GM23338 (cell line): ENCODE results near the gene POLR1A. TPM values are rescaled to one million over a fixed set of nuclear protein-coding genes. Genes with fewer than 3 reads are reported as not detected.

Source experiments
- ATAC-seq: fragments of 200-7000 bp; cut with Tn5 transposase; 3 replicates; pipeline ENCODE4 v1.9.1; 2020
- DNase-seq: peaks from one replicate; pipeline ENCODE4 v3.0.0-alpha.2; 2015; ENCODE audit warnings: low spot score
- H2AFZ ChIP-seq: fragments of 200-600 bp; sonication (generic); 2 replicates; pipeline ENCODE4 v1.8.0; 2016; ENCODE audit warnings: antibody characterized with exemption, mild to moderate bottlenecking, moderate library complexity
- H3F3A ChIP-seq: fragments of 200-600 bp; sonication (generic); replicated peaks from 2 replicates; pipeline ENCODE4 v1.8.0; 2017; ENCODE audit warnings: antibody characterized with exemption, mixed run types, low read depth
- H3K27ac ChIP-seq: fragments of 200-600 bp; sonication (generic); 2 replicates; pipeline ENCODE4 v1.6.1; 2016; ENCODE audit warnings: low read depth
- H3K27me3 ChIP-seq: fragments of 200-600 bp; sonication (generic); 2 replicates; pipeline ENCODE4 v1.8.0; 2016; ENCODE audit warnings: mild to moderate bottlenecking, mixed run types, moderate library complexity; ENCODE audit not compliant: insufficient read depth
- H3K36me3 ChIP-seq: fragments of 200-600 bp; sonication (generic); 2 replicates; pipeline ENCODE4 v1.8.0; 2016; ENCODE audit warnings: mild to moderate bottlenecking; ENCODE audit not compliant: insufficient read depth
- H3K4me1 ChIP-seq: fragments of 200-600 bp; sonication (generic); 2 replicates; pipeline ENCODE4 v1.8.0; 2016; ENCODE audit warnings: mild to moderate bottlenecking, moderate library complexity; ENCODE audit not compliant: insufficient read depth
- H3K4me2 ChIP-seq: fragments of 200-600 bp; sonication (generic); 2 replicates; pipeline ENCODE4 v1.7.1; 2017; ENCODE audit warnings: mixed run types
- H3K4me3 ChIP-seq: fragments of 200-600 bp; sonication (generic); 2 replicates; pipeline ENCODE4 v1.6.1; 2016; ENCODE audit warnings: mixed run types
- H3K79me2 ChIP-seq: fragments of 200-600 bp; sonication (generic); replicated peaks from 2 replicates; pipeline ENCODE4 v1.8.0; 2017; ENCODE audit warnings: mild to moderate bottlenecking; ENCODE audit not compliant: insufficient read depth
- H3K9me2 ChIP-seq: fragments of 200-600 bp; sonication (generic); 2 replicates; pipeline ENCODE4 v1.8.0; 2017; ENCODE audit not compliant: insufficient read depth
- H4K20me1 ChIP-seq: fragments of 200-600 bp; sonication (generic); replicated peaks from 2 replicates; pipeline ENCODE4 v1.8.0; 2017; ENCODE audit warnings: mild to moderate bottlenecking; ENCODE audit not compliant: insufficient read depth
- H3K27ac Mint-ChIP-seq: 2 replicates; pipeline ENCODE4 v1.8.0; 2020; ENCODE audit warnings: inconsistent platforms, mild to moderate bottlenecking, moderate library complexity, mixed read lengths
- H3K27me3 Mint-ChIP-seq: 3 replicates; pipeline ENCODE4 v1.8.0; 2022; ENCODE audit warnings: low read depth, mild to moderate bottlenecking, moderate library complexity, mixed read lengths, inconsistent platforms; ENCODE audit not compliant: insufficient read depth, poor library complexity
- H3K36me3 Mint-ChIP-seq: 3 replicates; pipeline ENCODE4 v1.8.0; 2021; ENCODE audit warnings: low read depth, mild to moderate bottlenecking, inconsistent platforms, moderate library complexity, mixed read lengths
- H3K4me1 Mint-ChIP-seq: 3 replicates; pipeline ENCODE4 v1.8.0; 2020; ENCODE audit warnings: mild to moderate bottlenecking, inconsistent platforms, mixed read lengths
- H3K4me3 Mint-ChIP-seq: 3 replicates; pipeline ENCODE4 v1.8.0; 2021; ENCODE audit warnings: moderate library complexity, mild to moderate bottlenecking, inconsistent platforms, mixed read lengths
- H3K9me3 Mint-ChIP-seq: 3 replicates; pipeline ENCODE4 v1.8.0; 2020; ENCODE audit warnings: moderate library complexity, mild to moderate bottlenecking, inconsistent platforms, mixed read lengths
- CREB1 ChIP-seq: fragments of 250-450 bp; sonication (Bioruptor Pico); IDR thresholded peaks from 2 replicates; pipeline ENCODE4 v1.5.0; 2020; ENCODE audit warnings: low read depth, mild to moderate bottlenecking, moderate library complexity
- EZH2 ChIP-seq: fragments of 200-600 bp; sonication (generic); IDR thresholded peaks from one replicate; pipeline ENCODE4 v1.8.0; 2017; ENCODE audit warnings: antibody characterized with exemption, mild to moderate bottlenecking, low read depth; ENCODE audit not compliant: unreplicated experiment
- EZH2phosphoT487 ChIP-seq: fragments of 200-600 bp; sonication (generic); IDR thresholded peaks from one replicate; pipeline ENCODE4 v1.8.1; 2018; ENCODE audit warnings: antibody characterized with exemption; ENCODE audit not compliant: unreplicated experiment
- JUNB ChIP-seq: IDR thresholded peaks from one replicate; pipeline ENCODE4 v1.6.1; 2016; ENCODE audit warnings: antibody characterized with exemption; ENCODE audit not compliant: unreplicated experiment
- NANOG ChIP-seq: IDR thresholded peaks from 2 replicates; pipeline ENCODE4 v1.6.1; 2016; ENCODE audit warnings: antibody characterized with exemption, borderline replicate concordance
- POLR2AphosphoS5 ChIP-seq: IDR thresholded peaks from 2 replicates; pipeline ENCODE4 v1.6.1; 2016; ENCODE audit warnings: antibody characterized with exemption, low read depth
- STAT1 ChIP-seq: IDR thresholded peaks from one replicate; pipeline ENCODE4 v1.6.1; 2016; ENCODE audit warnings: antibody characterized with exemption; ENCODE audit not compliant: unreplicated experiment
- ZNF114 ChIP-seq: fragments of 250-450 bp; sonication (Bioruptor Pico); IDR thresholded peaks from 2 replicates; pipeline ENCODE4 v1.5.0; 2020; ENCODE audit warnings: mild to moderate bottlenecking, moderate library complexity
- ZNF331 ChIP-seq: fragments of 250-450 bp; sonication (Bioruptor Pico); IDR thresholded peaks from 2 replicates; pipeline ENCODE4 v1.5.0; 2020; ENCODE audit warnings: low read depth, mild to moderate bottlenecking, moderate library complexity
- polyA plus RNA-seq: library from polyadenylated mRNA; unstranded; fragments of >200 nt; fragmentation: Nextera tagmentation; extraction: Ambion mirVana; gene quantifications from 2 replicates; pipeline ENCODE4 v1.2.1, GENCODE V29; 2016
- total RNA-seq: library from RNA; depleted of rRNA; stranded (reverse); fragments of >200 nt; shearing (Covaris generic); gene quantifications from 2 replicates; pipeline ENCODE4 v1.2.3, GENCODE V29; 2014
- TF ChIP-seq, protein P1 (sequence below): fragments of 250-450 bp; sonication (Bioruptor Pico); IDR thresholded peaks from 2 replicates; pipeline ENCODE4 v1.5.0; 2020; ENCODE audit warnings: mild to moderate bottlenecking, moderate library complexity
- TF ChIP-seq, protein P2 (sequence below): IDR thresholded peaks from one replicate; pipeline ENCODE4 v1.6.1; 2018; ENCODE audit warnings: antibody characterized with exemption; ENCODE audit not compliant: unreplicated experiment
- TF ChIP-seq, protein P3 (sequence below): IDR thresholded peaks from 2 replicates; pipeline ENCODE4 v1.6.1; 2016; ENCODE audit warnings: antibody characterized with exemption
- TF ChIP-seq, protein P4 (sequence below), 2 experiments: fragments of 200-600 bp in 1 of 2; sonication (generic) in 1 of 2; conservative IDR thresholded peaks; 2 replicates each; pipeline versions ENCODE4 v1.5.1 to v1.6.1; 2016 to 2017; ENCODE audit warnings: antibody characterized with exemption in 2 of 2, low read depth in 2 of 2, mild to moderate bottlenecking in 2 of 2, moderate library complexity in 1 of 2

Gene POLR1A
- total and polyA plus RNA-seq, 2 experiments from 2014 or later = 13.8 to 43.2 TPM

DNA sequence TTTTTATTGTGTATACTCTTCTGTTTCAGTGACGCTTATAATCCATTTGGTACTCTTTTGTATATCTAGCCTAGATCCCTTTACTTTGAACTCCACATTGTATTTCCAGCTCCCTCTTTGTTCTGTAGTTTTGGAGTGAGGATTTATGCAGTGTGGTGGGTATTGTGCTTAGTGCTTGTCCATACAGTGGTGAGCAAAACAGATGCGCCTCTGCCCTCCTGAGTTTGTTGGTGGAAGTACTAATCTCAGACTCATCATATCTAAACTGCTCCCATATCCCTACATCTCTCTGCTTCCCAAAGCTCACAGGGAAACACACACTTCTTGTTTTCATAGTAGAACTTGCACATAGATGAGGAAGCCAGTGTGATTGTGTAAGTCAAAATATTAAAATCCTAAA, 12.4 kb upstream of the POLR1A start:
- Histone ChIP-seq H3K4me3 (no peak overlapping the region), H2AFZ (no peak overlapping the region), H3K36me3 (peaks cover 76% of the 10 kb centered on the region), H4K20me1 (peaks cover 26% of the 10 kb centered on the region), H3K27me3 (no peaks in the 10 kb centered on the region), H3K9me2 (no peaks in the 10 kb centered on the region), H3K27ac (no peak overlapping the region), H3K4me1 (peaks cover 15% of the 10 kb centered on the region; the same call in 1 of the 2 replicates), H3F3A (no peaks in the 10 kb centered on the region), H3K4me2 (no peak overlapping the region), H3K79me2 (peaks cover 45% of the 10 kb centered on the region)
- no peak for TF ChIP-seq CREB1 (CRISPR knock-in tag)
- TF ChIP-seq, protein P1, sequence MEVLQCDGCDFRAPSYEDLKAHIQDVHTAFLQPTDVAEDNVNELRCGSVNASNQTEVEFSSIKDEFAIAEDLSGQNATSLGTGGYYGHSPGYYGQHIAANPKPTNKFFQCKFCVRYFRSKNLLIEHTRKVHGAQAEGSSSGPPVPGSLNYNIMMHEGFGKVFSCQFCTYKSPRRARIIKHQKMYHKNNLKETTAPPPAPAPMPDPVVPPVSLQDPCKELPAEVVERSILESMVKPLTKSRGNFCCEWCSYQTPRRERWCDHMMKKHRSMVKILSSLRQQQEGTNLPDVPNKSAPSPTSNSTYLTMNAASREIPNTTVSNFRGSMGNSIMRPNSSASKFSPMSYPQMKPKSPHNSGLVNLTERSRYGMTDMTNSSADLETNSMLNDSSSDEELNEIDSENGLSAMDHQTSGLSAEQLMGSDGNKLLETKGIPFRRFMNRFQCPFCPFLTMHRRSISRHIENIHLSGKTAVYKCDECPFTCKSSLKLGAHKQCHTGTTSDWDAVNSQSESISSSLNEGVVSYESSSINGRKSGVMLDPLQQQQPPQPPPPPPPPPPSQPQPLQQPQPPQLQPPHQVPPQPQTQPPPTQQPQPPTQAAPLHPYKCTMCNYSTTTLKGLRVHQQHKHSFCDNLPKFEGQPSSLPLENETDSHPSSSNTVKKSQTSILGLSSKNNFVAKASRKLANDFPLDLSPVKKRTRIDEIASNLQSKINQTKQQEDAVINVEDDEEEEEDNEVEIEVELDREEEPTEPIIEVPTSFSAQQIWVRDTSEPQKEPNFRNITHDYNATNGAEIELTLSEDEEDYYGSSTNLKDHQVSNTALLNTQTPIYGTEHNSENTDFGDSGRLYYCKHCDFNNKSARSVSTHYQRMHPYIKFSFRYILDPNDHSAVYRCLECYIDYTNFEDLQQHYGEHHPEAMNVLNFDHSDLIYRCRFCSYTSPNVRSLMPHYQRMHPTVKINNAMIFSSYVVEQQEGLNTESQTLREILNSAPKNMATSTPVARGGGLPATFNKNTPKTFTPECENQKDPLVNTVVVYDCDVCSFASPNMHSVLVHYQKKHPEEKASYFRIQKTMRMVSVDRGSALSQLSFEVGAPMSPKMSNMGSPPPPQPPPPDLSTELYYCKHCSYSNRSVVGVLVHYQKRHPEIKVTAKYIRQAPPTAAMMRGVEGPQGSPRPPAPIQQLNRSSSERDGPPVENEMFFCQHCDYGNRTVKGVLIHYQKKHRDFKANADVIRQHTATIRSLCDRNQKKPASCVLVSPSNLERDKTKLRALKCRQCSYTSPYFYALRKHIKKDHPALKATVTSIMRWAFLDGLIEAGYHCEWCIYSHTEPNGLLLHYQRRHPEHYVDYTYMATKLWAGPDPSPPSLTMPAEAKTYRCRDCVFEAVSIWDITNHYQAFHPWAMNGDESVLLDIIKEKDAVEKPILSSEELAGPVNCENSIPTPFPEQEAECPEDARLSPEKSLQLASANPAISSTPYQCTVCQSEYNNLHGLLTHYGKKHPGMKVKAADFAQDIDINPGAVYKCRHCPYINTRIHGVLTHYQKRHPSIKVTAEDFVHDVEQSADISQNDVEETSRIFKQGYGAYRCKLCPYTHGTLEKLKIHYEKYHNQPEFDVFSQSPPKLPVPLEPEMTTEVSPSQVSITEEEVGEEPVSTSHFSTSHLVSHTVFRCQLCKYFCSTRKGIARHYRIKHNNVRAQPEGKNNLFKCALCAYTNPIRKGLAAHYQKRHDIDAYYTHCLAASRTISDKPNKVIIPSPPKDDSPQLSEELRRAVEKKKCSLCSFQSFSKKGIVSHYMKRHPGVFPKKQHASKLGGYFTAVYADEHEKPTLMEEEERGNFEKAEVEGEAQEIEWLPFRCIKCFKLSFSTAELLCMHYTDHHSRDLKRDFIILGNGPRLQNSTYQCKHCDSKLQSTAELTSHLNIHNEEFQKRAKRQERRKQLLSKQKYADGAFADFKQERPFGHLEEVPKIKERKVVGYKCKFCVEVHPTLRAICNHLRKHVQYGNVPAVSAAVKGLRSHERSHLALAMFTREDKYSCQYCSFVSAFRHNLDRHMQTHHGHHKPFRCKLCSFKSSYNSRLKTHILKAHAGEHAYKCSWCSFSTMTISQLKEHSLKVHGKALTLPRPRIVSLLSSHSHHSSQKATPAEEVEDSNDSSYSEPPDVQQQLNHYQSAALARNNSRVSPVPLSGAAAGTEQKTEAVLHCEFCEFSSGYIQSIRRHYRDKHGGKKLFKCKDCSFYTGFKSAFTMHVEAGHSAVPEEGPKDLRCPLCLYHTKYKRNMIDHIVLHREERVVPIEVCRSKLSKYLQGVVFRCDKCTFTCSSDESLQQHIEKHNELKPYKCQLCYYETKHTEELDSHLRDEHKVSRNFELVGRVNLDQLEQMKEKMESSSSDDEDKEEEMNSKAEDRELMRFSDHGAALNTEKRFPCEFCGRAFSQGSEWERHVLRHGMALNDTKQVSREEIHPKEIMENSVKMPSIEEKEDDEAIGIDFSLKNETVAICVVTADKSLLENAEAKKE = no peak
- TF ChIP-seq EZH2 = no peak
- TF ChIP-seq ZNF114 (CRISPR knock-in tag) = no peak
- TF ChIP-seq, protein P2, sequence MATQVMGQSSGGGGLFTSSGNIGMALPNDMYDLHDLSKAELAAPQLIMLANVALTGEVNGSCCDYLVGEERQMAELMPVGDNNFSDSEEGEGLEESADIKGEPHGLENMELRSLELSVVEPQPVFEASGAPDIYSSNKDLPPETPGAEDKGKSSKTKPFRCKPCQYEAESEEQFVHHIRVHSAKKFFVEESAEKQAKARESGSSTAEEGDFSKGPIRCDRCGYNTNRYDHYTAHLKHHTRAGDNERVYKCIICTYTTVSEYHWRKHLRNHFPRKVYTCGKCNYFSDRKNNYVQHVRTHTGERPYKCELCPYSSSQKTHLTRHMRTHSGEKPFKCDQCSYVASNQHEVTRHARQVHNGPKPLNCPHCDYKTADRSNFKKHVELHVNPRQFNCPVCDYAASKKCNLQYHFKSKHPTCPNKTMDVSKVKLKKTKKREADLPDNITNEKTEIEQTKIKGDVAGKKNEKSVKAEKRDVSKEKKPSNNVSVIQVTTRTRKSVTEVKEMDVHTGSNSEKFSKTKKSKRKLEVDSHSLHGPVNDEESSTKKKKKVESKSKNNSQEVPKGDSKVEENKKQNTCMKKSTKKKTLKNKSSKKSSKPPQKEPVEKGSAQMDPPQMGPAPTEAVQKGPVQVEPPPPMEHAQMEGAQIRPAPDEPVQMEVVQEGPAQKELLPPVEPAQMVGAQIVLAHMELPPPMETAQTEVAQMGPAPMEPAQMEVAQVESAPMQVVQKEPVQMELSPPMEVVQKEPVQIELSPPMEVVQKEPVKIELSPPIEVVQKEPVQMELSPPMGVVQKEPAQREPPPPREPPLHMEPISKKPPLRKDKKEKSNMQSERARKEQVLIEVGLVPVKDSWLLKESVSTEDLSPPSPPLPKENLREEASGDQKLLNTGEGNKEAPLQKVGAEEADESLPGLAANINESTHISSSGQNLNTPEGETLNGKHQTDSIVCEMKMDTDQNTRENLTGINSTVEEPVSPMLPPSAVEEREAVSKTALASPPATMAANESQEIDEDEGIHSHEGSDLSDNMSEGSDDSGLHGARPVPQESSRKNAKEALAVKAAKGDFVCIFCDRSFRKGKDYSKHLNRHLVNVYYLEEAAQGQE = no peak
- no peak for TF ChIP-seq EZH2phosphoT487
- no peak for TF ChIP-seq NANOG
- TF ChIP-seq, protein P3, sequence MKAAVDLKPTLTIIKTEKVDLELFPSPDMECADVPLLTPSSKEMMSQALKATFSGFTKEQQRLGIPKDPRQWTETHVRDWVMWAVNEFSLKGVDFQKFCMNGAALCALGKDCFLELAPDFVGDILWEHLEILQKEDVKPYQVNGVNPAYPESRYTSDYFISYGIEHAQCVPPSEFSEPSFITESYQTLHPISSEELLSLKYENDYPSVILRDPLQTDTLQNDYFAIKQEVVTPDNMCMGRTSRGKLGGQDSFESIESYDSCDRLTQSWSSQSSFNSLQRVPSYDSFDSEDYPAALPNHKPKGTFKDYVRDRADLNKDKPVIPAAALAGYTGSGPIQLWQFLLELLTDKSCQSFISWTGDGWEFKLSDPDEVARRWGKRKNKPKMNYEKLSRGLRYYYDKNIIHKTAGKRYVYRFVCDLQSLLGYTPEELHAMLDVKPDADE = no peak
- TF ChIP-seq POLR2AphosphoS5 = no peak
- TF ChIP-seq, protein P4, sequence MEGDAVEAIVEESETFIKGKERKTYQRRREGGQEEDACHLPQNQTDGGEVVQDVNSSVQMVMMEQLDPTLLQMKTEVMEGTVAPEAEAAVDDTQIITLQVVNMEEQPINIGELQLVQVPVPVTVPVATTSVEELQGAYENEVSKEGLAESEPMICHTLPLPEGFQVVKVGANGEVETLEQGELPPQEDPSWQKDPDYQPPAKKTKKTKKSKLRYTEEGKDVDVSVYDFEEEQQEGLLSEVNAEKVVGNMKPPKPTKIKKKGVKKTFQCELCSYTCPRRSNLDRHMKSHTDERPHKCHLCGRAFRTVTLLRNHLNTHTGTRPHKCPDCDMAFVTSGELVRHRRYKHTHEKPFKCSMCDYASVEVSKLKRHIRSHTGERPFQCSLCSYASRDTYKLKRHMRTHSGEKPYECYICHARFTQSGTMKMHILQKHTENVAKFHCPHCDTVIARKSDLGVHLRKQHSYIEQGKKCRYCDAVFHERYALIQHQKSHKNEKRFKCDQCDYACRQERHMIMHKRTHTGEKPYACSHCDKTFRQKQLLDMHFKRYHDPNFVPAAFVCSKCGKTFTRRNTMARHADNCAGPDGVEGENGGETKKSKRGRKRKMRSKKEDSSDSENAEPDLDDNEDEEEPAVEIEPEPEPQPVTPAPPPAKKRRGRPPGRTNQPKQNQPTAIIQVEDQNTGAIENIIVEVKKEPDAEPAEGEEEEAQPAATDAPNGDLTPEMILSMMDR (conservative IDR thresholded peaks at IDR 0.05; ENCODE audit: low read depth in 2 of 2) = no peak
- no peak for TF ChIP-seq JUNB
- TF ChIP-seq ZNF331 = no peak
- TF ChIP-seq STAT1 = no peak
- H3K4me3 Mint-ChIP-seq = no peak overlapping the region
- no peak overlapping the region for H3K27ac Mint-ChIP-seq
- H3K4me1 Mint-ChIP-seq = peaks cover 5% of the 10 kb centered on the region
- peaks cover 89% of the 10 kb centered on the region for H3K36me3 Mint-ChIP-seq
- ATAC-seq (no peak), DNase-seq (no peak)
- peaks cover 1% of the 10 kb centered on the region for H3K27me3 Mint-ChIP-seq
- no peaks in the 10 kb centered on the region for H3K9me3 Mint-ChIP-seq
